ENCODE results near the gene MOB1B. TPM values are rescaled to one million over a fixed set of nuclear protein-coding genes. Genes with fewer than 3 reads are reported as not detected.

MOB1B gene
- total and polyA plus RNA-seq, 2 experiments from 2014 or later, result 7.9 to 30.2 TPM

- no peaks in the 10 kb centered on the region; the same call in 2 of the 3 replicates for H3K4me1 Mint-ChIP-seq
- H3K4me3 ChIP-seq, result no peak overlapping the region
- no peaks in the 10 kb centered on the region for H3K9me2 ChIP-seq (ENCODE audit: insufficient read depth)
- H3K27ac ChIP-seq (ENCODE audit: low read depth), result no peak overlapping the region
- no peaks in the 10 kb centered on the region for H3K79me2 ChIP-seq (replicated peaks; ENCODE audit: insufficient read depth)
- H3K36me3 ChIP-seq (ENCODE audit: insufficient read depth), result no peaks in the 10 kb centered on the region; the same call in 1 of the 2 replicates
- H3K36me3 Mint-ChIP-seq (ENCODE audit: low read depth), result peaks cover 2% of the 10 kb centered on the region; the same call in 1 of the 3 replicates
- TF ChIP-seq EZH2phosphoT487 (IDR thresholded peaks at IDR 0.05; ENCODE audit: unreplicated experiment), result no peak
- TF ChIP-seq STAT1 (IDR thresholded peaks at IDR 0.05; ENCODE audit: unreplicated experiment), result no peak
- H2AFZ ChIP-seq, result no peak overlapping the region
- ATAC-seq (no peak), DNase-seq (ENCODE audit: low spot score) (no peak)
- H3K9me3 Mint-ChIP-seq, result no peaks in the 10 kb centered on the region
- H3K27me3 ChIP-seq (ENCODE audit: insufficient read depth), result no peaks in the 10 kb centered on the region
- peaks cover 1% of the 10 kb centered on the region for H3K27me3 Mint-ChIP-seq (ENCODE audit: insufficient read depth, low read depth, poor library complexity)
- H3K4me2 ChIP-seq, result no peak overlapping the region
- no peaks in the 10 kb centered on the region for H3F3A ChIP-seq (replicated peaks; ENCODE audit: low read depth)
- H4K20me1 ChIP-seq (replicated peaks; ENCODE audit: insufficient read depth), result no peaks in the 10 kb centered on the region
- H3K27ac Mint-ChIP-seq, result no peak overlapping the region
- H3K4me1 ChIP-seq (ENCODE audit: insufficient read depth), result no peaks in the 10 kb centered on the region
- no peak overlapping the region for H3K4me3 Mint-ChIP-seq
These were observed 9.9 kb upstream of the MOB1B start for GRCh38 chr4:70892086-70892769.

GRCh38 chr4:70893790-70894189, 8.4 kb upstream of the MOB1B start:
- H3K4me3 ChIP-seq, result no peak overlapping the region
- no peak overlapping the region for H3K4me2 ChIP-seq
- H3F3A ChIP-seq (replicated peaks; ENCODE audit: low read depth), result no peaks in the 10 kb centered on the region
- H4K20me1 ChIP-seq (replicated peaks; ENCODE audit: insufficient read depth), result no peaks in the 10 kb centered on the region
- H3K27me3 Mint-ChIP-seq (ENCODE audit: insufficient read depth, low read depth, poor library complexity), result peaks cover 1% of the 10 kb centered on the region
- H3K36me3 ChIP-seq (ENCODE audit: insufficient read depth), result no peaks in the 10 kb centered on the region; the same call in 1 of the 2 replicates
- no peak overlapping the region for H3K27ac ChIP-seq (ENCODE audit: low read depth)
- no peak overlapping the region for H3K4me3 Mint-ChIP-seq
- no peaks in the 10 kb centered on the region; the same call in 2 of the 3 replicates for H3K4me1 Mint-ChIP-seq
- H3K79me2 ChIP-seq (replicated peaks; ENCODE audit: insufficient read depth), result no peaks in the 10 kb centered on the region
- no peak for DNase-seq (ENCODE audit: low spot score)
- no peaks in the 10 kb centered on the region for H3K4me1 ChIP-seq (ENCODE audit: insufficient read depth)
- H3K27me3 ChIP-seq (ENCODE audit: insufficient read depth), result no peaks in the 10 kb centered on the region
- no peaks in the 10 kb centered on the region for H3K9me2 ChIP-seq (ENCODE audit: insufficient read depth)
- no peak for ATAC-seq
- no peaks in the 10 kb centered on the region for H3K9me3 Mint-ChIP-seq
- no peak overlapping the region for H3K27ac Mint-ChIP-seq
- no peak overlapping the region for H2AFZ ChIP-seq
- H3K36me3 Mint-ChIP-seq (ENCODE audit: low read depth), result peaks cover 2% of the 10 kb centered on the region; the same call in 1 of the 3 replicates
- no peak for TF ChIP-seq ETS1 (IDR thresholded peaks at IDR 0.05)
- TF ChIP-seq, protein P1, sequence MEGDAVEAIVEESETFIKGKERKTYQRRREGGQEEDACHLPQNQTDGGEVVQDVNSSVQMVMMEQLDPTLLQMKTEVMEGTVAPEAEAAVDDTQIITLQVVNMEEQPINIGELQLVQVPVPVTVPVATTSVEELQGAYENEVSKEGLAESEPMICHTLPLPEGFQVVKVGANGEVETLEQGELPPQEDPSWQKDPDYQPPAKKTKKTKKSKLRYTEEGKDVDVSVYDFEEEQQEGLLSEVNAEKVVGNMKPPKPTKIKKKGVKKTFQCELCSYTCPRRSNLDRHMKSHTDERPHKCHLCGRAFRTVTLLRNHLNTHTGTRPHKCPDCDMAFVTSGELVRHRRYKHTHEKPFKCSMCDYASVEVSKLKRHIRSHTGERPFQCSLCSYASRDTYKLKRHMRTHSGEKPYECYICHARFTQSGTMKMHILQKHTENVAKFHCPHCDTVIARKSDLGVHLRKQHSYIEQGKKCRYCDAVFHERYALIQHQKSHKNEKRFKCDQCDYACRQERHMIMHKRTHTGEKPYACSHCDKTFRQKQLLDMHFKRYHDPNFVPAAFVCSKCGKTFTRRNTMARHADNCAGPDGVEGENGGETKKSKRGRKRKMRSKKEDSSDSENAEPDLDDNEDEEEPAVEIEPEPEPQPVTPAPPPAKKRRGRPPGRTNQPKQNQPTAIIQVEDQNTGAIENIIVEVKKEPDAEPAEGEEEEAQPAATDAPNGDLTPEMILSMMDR (conservative IDR thresholded peaks at IDR 0.05; ENCODE audit: low read depth in 2 of 2), result no peak
- no peak for TF ChIP-seq STAT1 (IDR thresholded peaks at IDR 0.05; ENCODE audit: unreplicated experiment)
- TF ChIP-seq NANOG (IDR thresholded peaks at IDR 0.05; ENCODE audit: borderline replicate concordance), result no peak
- TF ChIP-seq, protein P2, sequence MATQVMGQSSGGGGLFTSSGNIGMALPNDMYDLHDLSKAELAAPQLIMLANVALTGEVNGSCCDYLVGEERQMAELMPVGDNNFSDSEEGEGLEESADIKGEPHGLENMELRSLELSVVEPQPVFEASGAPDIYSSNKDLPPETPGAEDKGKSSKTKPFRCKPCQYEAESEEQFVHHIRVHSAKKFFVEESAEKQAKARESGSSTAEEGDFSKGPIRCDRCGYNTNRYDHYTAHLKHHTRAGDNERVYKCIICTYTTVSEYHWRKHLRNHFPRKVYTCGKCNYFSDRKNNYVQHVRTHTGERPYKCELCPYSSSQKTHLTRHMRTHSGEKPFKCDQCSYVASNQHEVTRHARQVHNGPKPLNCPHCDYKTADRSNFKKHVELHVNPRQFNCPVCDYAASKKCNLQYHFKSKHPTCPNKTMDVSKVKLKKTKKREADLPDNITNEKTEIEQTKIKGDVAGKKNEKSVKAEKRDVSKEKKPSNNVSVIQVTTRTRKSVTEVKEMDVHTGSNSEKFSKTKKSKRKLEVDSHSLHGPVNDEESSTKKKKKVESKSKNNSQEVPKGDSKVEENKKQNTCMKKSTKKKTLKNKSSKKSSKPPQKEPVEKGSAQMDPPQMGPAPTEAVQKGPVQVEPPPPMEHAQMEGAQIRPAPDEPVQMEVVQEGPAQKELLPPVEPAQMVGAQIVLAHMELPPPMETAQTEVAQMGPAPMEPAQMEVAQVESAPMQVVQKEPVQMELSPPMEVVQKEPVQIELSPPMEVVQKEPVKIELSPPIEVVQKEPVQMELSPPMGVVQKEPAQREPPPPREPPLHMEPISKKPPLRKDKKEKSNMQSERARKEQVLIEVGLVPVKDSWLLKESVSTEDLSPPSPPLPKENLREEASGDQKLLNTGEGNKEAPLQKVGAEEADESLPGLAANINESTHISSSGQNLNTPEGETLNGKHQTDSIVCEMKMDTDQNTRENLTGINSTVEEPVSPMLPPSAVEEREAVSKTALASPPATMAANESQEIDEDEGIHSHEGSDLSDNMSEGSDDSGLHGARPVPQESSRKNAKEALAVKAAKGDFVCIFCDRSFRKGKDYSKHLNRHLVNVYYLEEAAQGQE (IDR thresholded peaks at IDR 0.05; ENCODE audit: unreplicated experiment), result no peak
- TF ChIP-seq, protein P3, sequence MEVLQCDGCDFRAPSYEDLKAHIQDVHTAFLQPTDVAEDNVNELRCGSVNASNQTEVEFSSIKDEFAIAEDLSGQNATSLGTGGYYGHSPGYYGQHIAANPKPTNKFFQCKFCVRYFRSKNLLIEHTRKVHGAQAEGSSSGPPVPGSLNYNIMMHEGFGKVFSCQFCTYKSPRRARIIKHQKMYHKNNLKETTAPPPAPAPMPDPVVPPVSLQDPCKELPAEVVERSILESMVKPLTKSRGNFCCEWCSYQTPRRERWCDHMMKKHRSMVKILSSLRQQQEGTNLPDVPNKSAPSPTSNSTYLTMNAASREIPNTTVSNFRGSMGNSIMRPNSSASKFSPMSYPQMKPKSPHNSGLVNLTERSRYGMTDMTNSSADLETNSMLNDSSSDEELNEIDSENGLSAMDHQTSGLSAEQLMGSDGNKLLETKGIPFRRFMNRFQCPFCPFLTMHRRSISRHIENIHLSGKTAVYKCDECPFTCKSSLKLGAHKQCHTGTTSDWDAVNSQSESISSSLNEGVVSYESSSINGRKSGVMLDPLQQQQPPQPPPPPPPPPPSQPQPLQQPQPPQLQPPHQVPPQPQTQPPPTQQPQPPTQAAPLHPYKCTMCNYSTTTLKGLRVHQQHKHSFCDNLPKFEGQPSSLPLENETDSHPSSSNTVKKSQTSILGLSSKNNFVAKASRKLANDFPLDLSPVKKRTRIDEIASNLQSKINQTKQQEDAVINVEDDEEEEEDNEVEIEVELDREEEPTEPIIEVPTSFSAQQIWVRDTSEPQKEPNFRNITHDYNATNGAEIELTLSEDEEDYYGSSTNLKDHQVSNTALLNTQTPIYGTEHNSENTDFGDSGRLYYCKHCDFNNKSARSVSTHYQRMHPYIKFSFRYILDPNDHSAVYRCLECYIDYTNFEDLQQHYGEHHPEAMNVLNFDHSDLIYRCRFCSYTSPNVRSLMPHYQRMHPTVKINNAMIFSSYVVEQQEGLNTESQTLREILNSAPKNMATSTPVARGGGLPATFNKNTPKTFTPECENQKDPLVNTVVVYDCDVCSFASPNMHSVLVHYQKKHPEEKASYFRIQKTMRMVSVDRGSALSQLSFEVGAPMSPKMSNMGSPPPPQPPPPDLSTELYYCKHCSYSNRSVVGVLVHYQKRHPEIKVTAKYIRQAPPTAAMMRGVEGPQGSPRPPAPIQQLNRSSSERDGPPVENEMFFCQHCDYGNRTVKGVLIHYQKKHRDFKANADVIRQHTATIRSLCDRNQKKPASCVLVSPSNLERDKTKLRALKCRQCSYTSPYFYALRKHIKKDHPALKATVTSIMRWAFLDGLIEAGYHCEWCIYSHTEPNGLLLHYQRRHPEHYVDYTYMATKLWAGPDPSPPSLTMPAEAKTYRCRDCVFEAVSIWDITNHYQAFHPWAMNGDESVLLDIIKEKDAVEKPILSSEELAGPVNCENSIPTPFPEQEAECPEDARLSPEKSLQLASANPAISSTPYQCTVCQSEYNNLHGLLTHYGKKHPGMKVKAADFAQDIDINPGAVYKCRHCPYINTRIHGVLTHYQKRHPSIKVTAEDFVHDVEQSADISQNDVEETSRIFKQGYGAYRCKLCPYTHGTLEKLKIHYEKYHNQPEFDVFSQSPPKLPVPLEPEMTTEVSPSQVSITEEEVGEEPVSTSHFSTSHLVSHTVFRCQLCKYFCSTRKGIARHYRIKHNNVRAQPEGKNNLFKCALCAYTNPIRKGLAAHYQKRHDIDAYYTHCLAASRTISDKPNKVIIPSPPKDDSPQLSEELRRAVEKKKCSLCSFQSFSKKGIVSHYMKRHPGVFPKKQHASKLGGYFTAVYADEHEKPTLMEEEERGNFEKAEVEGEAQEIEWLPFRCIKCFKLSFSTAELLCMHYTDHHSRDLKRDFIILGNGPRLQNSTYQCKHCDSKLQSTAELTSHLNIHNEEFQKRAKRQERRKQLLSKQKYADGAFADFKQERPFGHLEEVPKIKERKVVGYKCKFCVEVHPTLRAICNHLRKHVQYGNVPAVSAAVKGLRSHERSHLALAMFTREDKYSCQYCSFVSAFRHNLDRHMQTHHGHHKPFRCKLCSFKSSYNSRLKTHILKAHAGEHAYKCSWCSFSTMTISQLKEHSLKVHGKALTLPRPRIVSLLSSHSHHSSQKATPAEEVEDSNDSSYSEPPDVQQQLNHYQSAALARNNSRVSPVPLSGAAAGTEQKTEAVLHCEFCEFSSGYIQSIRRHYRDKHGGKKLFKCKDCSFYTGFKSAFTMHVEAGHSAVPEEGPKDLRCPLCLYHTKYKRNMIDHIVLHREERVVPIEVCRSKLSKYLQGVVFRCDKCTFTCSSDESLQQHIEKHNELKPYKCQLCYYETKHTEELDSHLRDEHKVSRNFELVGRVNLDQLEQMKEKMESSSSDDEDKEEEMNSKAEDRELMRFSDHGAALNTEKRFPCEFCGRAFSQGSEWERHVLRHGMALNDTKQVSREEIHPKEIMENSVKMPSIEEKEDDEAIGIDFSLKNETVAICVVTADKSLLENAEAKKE (CRISPR knock-in tag; IDR thresholded peaks at IDR 0.05), result no peak
- TF ChIP-seq JUNB (IDR thresholded peaks at IDR 0.05; ENCODE audit: unreplicated experiment), result no peak
- TF ChIP-seq EZH2phosphoT487 (IDR thresholded peaks at IDR 0.05; ENCODE audit: unreplicated experiment), result no peak

All from GM23338 (cell line).